Cardiac muscle cell (in vitro differentiated cells and primary cell): Measurements from ENCODE around the gene SEC14L6. TPM values are rescaled to one million over a fixed set of nuclear protein-coding genes. Genes with fewer than 3 reads are reported as not detected.

ENCODE experiments used
- DNase-seq, 2 donors: peaks; one replicate each; pipeline versions ENCODE4 v3.0.0 to v3.0.0-alpha.2; 2010 to 2017; ENCODE audit warnings: low read depth in 1 of 2, low spot score in 1 of 2
- H3K27ac ChIP-seq: fragments of 200-600 bp; sonication (generic); 2 replicates; pipeline ENCODE4 v1.5.1; 2016
- H3K27me3 ChIP-seq: fragments of 200-600 bp; sonication (generic); 2 replicates; pipeline ENCODE4 v1.6.0; 2016; ENCODE audit warnings: control low read depth
- H3K36me3 ChIP-seq: fragments of 200-600 bp; sonication (generic); 2 replicates; pipeline ENCODE4 v1.5.1; 2016; ENCODE audit warnings: control low read depth
- H3K4me1 ChIP-seq: fragments of 200-600 bp; sonication (generic); 2 replicates; pipeline ENCODE4 v1.8.1; 2017; ENCODE audit warnings: low read depth, mild to moderate bottlenecking, mixed run types
- H3K4me3 ChIP-seq: fragments of 200-600 bp; sonication (generic); 2 replicates; pipeline ENCODE4 v1.5.1; 2016; ENCODE audit warnings: mild to moderate bottlenecking
- H3K9me3 ChIP-seq: fragments of 200-600 bp; sonication (generic); 2 replicates; pipeline ENCODE4 v1.5.1; 2017; ENCODE audit warnings: low read depth, mild to moderate bottlenecking, control low read depth
- CTCF ChIP-seq: IDR thresholded peaks from 2 replicates; pipeline ENCODE4 v1.5.1; 2012; ENCODE audit warnings: low read depth, mild to moderate bottlenecking, low read length
- polyA plus RNA-seq: library from polyadenylated mRNA; unstranded; fragments of >200 nt; fragmentation: Nextera tagmentation; extraction: Ambion mirVana; gene quantifications from 2 replicates; pipeline ENCODE4 v1.2.1, GENCODE V29; 2016
- total RNA-seq: library from RNA; depleted of rRNA; stranded (reverse); fragments of >200 nt; gene quantifications from 2 replicates; pipeline ENCODE4 v1.2.3, GENCODE V29; 2016

SEC14L6 gene
- total and polyA plus RNA-seq, 2 experiments from 2014 or later: 2.2 to 4.7 TPM

GRCh38 chr22:30559889-30560288, 13.3 kb upstream of the SEC14L6 start:
- no peak for DNase-seq
- no peak for TF ChIP-seq CTCF
- H3K36me3 ChIP-seq: no peaks in the 10 kb centered on the region
- H3K27ac ChIP-seq: no peak overlapping the region
- no peak overlapping the region for H3K4me3 ChIP-seq
- no peaks in the 10 kb centered on the region for H3K27me3 ChIP-seq
- no peaks in the 10 kb centered on the region for H3K9me3 ChIP-seq
- no peaks in the 10 kb centered on the region for H3K4me1 ChIP-seq

- Histone ChIP-seq H3K36me3 (no peaks in the 10 kb centered on the region), H3K4me1 (no peaks in the 10 kb centered on the region), H3K27ac (no peak overlapping the region), H3K4me3 (no peak overlapping the region), H3K9me3 (no peaks in the 10 kb centered on the region), H3K27me3 (no peaks in the 10 kb centered on the region)
- TF ChIP-seq CTCF: no peak
- no peak for DNase-seq
These were observed 10.7 kb upstream of the SEC14L6 start for GRCh38 chr22:30557243-30557642.

DNA sequence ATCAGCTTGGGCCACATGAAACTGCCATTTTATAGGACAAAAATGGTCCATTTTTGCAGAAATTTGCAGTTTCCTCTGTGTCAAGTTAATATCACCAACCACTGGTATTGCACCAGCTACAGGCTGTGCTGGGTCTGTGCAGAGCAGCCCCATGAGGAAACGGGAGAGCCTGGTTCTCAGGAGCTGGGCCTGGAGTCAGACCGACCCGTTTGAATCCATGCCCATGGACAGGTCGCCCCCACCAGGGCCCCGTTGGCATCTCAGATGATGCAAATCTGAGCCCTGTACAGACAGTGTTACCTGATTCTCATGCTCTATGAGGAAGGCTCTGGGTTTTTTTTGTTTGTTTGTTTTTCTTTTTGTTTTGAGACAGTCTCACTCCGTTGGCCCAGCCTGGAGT, 9.8 kb upstream of the SEC14L6 start:
- Histone ChIP-seq H3K4me3 (no peak overlapping the region), H3K9me3 (no peaks in the 10 kb centered on the region), H3K27ac (no peak overlapping the region), H3K36me3 (no peaks in the 10 kb centered on the region), H3K4me1 (no peaks in the 10 kb centered on the region), H3K27me3 (no peaks in the 10 kb centered on the region)
- no peak for DNase-seq
- no peak for TF ChIP-seq CTCF

DNA sequence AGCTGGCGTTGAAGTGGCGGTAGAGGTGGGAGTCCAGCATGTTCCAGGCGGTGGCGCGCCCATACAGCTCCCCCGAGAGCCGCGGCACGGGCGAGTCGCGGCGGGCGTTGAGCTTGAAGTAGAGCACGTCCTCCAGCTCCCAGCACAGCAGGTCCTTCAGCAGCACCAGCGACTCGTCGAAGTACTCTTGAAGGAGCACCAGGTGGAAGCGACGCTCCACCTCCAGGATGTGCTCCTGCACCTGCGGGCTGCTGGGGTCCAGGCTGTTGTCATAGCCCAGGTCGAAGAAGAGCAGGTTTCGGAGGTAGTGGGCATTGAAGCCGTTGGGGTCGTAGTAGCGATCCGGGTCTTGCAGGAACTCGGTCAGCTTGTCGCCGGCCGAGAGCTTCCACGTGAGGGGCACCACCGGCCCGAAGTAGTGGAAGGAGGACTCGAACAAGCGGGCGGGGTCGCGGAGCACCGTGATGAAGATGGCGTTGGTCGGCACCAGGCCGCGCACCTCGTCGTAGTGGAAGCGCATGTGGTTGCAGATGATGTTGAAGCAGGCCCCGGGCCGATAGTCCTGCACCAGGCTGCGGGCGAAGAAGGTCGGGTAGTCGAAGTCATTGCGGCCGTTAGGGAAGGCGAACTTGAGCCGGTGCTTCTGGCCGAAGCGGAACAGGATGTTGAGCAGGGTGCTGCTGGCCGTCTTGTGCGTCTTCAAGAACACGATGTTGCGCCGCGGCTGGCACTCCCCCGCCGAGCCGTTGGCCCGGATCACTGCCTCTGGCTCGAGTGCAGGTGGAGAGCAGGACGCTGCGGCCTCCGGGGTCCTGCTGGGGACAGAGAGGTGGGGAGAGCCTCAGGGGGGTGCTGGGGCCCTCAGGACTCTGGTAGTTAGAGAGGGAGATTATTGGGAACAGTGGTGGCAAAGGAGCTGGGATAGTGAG, 9.0 kb upstream of the SEC14L6 start:
- no peak for TF ChIP-seq CTCF
- H3K9me3 ChIP-seq: no peaks in the 10 kb centered on the region
- no peak overlapping the region for H3K27ac ChIP-seq
- H3K4me3 ChIP-seq: no peak overlapping the region
- H3K36me3 ChIP-seq: no peaks in the 10 kb centered on the region
- H3K27me3 ChIP-seq: no peaks in the 10 kb centered on the region
- DNase-seq: no peak
- no peaks in the 10 kb centered on the region for H3K4me1 ChIP-seq

DNA sequence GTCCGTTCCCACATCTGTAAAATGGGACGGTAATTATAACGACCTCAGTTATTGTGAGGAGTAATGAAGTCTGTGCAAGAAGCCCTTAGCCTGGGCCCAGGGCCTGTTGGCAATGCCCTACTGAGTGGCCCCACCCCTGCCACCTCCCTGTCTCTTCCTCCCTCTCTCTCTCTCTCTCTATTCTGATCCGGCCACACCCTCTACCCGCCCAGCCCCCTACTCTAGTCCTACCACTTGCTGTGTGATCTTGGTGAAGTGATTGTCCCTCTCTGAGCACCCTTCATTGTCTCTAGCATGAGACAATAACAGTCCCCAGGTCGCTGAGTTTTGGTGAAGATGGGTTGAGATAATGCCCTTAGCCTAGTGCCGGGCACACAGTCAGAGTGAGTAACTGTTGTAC, 7.4 kb upstream of the SEC14L6 start:
- no peaks in the 10 kb centered on the region for H3K36me3 ChIP-seq
- no peaks in the 10 kb centered on the region for H3K9me3 ChIP-seq
- no peak overlapping the region for H3K27ac ChIP-seq
- no peaks in the 10 kb centered on the region for H3K27me3 ChIP-seq
- H3K4me3 ChIP-seq: no peak overlapping the region
- DNase-seq: no peak
- H3K4me1 ChIP-seq: no peaks in the 10 kb centered on the region
- no peak for TF ChIP-seq CTCF
